GM18873 (cell line): ENCODE data around the gene HAND2.
A peak's percentile ranks its signal among the peaks of the same experiment; 100 is the strongest.

Experiments
- ATAC-seq: cut with Tn5 transposase; IDR thresholded peaks from one replicate; pipeline ENCODE4 v1.9.1; 2021; ENCODE audit warnings: mild to moderate bottlenecking, moderate library complexity, moderate number of reproducible peaks; ENCODE audit not compliant: unreplicated experiment, low FRiP score

HAND2 gene

DNA sequence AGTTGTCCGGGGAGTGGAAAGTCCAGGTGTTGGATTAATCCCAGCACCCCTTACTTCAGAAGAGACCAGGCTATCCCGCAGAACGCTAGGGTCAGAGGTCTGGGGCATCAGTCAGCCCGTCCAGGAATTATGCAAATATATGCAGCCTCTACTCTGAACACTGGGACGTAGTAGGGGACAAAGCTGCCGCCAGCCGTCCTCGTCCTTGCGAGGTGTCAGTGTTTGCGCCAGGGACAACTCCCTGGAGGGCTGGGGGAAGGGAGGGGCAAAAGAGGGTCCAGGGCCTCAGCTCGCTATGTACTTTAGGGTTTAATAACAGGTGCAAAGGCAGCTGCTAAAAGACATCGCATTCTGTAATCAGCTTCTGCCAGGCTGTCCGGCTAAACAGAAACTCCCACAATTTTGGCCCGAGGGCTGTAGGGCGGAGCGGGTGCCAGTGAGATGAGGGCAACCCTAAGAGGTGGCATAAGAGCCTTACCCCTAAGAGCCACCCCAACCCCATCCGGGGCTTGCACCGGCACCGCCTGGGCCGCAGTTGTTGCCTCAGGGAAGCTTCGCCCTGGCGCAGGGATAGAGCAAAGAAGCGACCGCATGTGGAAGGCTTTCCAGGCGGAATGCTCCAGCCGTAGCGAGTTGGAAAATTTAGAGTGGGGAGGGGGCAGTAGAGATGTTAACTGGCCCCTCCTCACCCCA, 8.4 kb downstream of the HAND2 start:
- ATAC-seq, result no peak

DNA sequence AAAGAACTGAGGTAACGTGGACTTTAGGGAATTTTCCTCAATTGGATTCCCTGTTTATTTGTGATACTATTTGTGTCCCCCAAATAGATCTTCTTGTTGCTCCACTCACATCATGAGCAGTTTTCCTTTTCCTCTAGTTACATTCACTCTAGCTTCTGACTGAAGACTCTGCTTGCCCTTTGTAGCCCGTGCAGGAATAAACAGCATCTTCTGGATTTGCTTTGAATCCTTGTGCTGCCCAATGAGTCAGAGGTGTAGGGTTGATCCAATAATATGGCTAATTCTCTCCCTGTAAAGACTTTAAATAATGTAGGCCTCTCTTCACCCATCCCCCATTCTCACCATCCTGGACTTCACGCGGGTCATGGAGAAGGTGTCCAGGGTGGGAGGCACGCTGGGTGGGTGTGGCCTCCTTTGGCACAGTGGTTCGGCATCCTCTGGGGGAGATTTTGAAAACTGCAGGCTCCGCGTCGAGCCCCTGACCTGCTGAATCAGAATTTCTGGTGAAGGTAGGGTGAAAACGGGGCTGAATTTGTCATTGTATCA, 9.0 kb downstream of the HAND2 start:
- no peak for ATAC-seq

DNA sequence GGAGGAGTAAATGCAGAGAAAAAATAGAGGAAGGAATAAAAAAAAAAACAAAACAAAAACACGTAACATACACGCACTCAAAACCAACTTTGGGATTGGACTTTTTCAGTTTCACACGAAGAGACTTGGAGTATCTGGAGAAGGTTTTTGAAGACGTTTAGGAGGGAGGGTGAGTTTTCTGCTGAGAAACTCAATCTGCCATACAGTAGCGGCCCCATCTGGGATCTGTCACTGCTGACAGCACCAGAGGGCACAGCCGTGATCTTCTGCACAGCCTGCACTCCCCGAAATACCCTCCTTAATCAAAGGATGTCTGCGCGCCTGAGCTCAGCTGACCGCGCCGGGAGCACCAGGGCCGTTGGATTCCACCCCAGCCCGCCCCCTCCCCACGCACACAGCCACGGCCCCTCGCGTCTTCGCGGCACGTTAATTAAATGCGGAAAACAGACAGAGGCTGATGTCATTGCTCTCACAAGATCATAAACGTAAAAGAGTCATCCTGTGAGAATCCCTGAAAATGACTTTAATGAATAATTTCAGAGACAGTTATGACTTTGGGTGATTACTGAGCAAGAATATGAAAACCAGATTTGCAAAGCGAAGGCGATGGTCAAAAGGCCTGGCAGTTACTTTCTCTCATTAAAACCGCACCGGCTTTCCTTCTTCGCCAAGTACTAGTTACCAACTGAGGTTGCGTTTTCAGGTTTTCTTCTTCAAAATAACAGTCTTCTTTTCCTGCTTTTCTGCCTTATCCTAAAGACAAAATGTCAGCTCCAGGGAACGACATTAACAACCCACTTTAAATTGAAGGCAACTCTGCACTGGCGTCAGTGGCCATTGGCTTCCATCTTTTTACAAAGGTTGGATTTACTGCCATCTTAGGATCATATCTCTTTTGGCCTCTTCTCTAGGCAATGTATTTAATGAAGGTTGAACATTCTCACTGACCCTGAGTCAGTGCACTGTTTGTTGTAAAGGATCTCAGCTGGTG, 10.6 kb downstream of the HAND2 start:
- no peak for ATAC-seq

DNA sequence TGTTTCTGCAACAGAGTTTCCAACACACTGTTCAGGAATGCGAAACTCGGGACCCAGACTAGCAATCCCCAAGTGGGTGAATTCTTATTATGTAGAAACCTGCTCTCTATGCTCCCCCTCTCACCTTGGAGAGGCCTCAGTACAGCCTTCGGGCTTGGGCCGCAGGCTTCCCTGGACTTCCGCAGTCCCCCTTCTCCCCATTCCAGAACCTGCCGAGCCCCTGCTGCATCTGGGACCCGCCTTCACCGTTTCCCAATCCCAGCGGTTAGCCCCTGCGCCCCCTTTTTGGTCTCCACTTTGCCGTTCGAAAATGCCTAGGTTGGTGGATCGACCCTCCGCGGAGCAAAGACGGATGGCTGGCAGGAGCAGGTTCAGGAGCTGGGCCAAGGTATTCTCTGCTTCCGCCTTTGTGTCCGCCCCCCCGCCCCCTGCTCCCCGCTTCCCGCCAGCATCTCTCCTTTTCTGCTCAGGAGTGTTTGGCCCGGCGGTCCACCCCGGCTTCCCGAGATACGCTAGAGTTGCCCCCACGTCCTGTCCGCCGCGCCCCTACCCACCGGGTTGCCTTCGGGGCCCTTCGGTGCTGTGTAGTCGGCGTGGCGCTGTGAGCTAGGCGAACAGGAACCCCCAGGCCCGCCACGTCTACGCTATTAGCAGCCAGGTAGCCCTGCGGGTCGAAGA, 11.5 kb downstream of the HAND2 start:
- no peak for ATAC-seq

DNA sequence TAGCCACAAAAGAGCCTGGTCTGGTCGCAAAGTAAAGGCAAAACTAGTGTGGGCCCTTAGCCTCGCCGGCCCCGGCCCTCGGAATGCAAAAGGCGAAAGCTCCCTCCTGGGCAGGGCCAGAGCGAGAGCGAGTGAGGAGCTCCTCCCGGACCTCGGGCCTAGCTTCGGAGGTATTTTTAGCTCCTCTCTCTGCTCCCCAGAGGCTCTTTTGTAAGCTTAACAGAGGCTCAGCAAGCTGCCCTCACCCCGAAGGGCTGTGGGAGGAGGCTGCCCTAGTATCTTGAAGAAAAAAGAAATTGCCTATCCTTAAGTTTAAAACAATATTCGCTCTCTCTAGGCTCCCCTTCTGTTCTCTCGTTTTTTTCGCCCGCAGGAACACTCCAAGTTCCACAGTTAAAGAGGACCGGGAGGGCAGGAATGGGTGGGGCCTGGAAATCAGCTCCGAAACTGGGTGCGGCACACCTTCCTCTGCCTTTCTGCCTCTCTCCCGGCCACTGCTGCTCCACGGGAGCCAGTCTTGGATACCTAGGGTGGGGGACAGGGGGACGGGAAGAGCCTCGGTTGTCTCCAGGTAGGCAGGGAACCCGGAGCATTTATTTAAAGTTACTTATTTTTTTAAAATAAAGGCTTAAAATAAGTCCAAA, 12.1 kb downstream of the HAND2 start:
- no peak for ATAC-seq

DNA sequence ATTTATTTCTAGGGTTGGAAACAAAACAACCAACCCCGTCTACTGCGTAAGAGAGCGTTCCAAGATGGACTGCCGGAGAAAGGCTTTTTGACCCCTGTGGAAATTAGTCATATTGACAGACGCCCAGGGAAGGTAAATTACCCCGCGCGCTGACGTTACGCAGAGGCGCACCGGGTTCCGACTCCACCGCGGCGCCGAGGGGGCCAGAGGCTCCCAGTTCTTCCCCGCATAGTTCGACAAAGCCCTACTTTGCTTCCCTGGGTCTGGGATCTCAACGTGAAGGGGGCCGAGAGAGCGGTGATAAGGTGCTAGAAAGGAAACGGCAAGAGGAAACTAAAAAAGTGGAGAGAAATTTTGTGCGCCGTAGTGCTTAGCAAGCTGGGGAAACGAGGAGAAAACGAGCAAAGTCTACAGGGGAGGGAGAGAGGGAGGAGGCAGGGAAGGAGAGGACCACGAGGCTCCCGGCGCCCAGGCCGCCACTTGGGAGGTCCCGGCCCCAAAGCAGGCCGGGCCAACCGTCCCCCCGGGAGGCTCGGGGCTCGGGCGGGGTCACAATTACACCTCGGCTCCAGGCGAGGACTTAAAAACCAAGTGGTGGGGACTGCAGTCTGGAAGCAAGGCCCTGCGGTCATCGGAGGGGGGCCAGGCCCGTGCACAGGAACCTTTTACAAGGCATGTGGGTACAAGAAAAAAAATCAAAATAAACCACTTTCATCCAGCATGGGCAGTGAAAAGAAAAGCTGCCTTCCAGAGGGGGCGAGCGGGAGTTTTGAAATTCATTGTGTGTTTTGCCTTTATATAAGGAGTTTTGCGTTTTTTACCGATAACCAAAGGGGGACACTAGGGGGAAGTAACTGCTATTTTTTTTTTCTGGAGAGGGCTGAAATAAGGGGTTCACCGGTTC, 13.2 kb downstream of the HAND2 start:
- ATAC-seq, result no peak

DNA sequence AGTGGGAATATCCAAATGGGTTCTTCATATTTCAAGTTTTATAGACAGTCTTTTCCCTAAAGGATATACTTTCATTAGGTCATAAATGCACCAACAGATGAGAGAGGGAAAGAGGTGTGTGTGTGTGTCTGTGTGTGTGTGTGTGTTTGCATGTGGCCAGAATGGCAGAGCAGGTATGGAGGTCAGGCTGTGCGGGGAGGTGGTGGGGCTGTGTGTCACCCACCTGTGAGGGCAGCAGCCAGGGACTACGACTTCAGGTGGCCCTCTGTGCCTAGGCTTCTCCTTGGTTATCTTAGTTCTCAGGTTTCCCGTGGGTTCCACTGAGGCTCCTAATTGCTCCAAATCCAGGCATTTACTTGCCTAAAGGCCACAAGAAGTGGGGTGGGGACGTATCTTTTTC, 14.6 kb downstream of the HAND2 start:
- ATAC-seq, result no peak

DNA sequence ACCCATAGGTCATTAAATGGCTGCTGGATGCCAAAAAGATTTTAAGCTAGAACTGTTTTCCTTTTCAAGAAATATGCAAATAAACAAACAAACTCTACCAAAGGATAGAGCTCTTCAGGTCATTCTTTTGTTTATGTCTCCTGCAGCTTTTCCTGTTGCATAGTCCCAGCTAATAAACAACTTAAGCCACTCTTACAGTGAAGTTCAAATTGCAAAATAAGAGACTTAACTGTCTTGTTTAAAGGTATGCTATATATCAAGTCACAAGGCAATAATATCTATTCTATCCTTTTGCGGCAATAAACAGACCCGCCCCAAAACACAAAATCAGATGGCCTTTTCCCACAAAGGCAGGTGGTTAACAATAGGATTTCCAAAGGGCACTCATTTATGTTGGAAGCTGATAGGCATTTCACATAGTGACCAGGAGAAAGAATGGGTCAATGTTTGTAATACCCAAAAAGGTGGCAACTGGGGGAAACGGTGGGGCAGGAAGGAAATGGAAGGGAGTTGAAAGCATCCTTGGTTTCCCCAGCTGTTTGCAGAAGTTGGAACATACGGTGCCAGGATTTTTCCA, 15.3 kb downstream of the HAND2 start:
- ATAC-seq, result no peak

DNA sequence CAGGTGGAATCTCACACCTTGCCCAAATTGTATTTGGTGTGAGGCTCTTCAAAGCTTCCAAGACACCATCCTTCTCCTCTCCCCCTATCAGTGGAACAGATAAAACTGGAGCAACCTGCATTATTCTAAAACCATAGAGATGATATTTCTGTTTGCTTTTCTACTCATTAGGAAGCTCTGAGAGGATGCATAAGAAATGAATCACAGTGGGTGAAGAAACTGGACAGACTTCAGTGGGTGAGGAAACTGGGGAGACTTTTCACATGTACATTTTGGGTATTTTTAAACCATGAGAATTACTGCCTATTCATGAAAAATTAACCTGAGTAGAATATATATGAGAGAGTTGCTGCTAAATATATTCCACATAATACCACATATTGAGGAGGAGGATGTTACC, 16.4 kb downstream of the HAND2 start:
- ATAC-seq, result no peak

DNA sequence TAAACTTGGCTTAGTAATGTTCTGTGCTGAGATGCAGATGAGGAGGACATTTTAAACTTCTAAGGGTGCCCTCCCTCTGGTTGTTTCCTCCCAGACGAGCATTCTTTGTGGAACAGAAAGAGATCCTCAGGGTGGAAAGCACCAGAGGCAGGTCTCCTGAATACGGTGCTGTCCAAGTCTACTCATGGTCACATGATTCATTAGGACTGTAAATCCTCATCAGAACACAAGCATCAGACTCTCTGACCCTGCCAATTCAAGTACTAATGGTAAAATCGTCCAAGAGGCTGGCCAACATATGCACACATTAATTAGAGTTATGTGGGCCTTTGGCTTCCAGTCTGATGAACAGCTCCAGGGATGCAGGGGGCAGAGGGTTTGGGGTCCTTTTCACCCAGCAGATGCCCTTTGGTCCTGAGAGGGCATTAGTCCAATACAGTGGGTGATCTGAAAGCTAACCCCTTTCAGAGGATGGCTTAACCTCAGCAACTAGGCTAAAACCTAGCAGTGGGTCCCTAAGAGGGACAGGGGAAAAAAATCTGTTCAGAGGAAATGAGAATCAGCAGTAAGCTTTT, 18.2 kb downstream of the HAND2 start:
- no peak for ATAC-seq

DNA sequence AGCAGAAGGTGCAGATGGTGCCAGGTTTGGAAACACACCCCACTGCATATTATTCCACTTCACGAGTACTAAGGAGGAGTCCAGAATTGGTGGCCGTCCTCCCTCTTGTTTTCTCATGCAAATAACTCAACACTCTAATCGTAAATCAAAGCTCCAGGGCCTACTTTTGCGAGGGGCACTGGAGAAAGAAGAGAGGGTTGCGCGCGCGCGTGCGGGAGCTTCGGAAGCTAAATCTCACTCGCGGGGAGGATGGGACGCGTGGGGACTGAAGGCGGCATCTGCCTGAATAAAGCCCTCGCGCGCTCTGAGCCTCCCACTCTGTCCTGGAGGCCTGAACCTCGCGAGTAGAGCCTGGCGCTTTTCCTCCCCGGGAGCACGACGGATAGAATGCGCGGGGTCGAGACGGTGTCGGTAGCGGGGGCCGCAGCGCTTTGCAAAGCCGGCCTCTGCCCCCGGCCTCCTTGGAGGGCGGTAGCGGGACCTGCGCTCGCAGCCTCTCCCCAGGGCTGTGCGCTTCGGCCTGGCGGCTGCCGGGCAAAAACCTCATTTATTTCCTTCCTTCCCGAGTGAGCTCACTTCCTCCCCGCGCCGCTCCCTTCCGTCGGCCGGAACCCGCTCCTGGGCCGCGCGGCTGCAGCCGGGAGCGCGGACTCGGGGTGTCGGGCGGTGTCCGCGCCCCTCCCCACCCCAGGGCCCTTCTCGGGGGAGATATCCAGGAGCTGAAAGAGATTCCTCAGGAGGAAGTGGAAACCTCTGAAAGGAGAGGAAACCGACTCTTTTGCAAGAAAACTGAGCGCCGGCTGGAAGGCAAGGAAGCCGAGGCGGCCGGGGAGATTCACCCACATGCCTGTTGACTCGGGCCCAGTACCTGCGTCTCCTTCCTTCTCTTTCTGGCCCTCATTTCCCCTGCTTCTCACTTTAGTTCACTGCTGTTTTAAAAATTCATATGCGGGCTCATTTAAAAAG, 20.7 kb downstream of the HAND2 start:
- no peak for ATAC-seq

DNA sequence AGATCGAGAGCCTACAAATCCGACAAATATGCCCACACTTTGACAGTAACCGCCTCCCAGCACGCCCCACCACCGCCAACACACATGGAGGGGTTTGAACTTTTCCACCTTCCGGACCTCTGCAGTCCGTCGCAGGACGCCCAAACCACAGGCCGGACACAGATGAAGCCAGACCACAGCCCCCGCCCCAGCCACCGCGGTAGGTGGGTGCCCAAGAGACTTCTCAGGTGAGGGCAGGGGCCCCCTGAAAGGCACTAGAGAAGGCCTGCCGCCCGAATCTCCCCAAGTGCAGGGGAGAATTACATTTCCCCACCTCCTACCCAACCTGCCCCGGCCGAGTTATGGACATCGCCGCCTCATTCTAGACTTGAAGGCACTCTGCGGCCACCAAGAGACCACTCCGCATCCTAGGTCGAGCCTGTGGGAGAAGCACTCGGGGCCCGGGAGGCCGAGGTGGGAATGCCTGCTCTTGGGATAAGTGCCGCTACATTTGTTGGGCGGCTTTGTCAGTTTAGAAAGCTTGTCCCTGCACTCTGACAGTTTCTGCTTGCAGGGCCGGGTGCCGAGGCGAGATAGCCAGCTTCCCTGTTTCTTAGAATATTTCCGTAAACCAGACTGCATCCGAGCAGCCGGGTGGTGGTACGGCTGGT, 21.5 kb downstream of the HAND2 start:
- no peak for ATAC-seq

DNA sequence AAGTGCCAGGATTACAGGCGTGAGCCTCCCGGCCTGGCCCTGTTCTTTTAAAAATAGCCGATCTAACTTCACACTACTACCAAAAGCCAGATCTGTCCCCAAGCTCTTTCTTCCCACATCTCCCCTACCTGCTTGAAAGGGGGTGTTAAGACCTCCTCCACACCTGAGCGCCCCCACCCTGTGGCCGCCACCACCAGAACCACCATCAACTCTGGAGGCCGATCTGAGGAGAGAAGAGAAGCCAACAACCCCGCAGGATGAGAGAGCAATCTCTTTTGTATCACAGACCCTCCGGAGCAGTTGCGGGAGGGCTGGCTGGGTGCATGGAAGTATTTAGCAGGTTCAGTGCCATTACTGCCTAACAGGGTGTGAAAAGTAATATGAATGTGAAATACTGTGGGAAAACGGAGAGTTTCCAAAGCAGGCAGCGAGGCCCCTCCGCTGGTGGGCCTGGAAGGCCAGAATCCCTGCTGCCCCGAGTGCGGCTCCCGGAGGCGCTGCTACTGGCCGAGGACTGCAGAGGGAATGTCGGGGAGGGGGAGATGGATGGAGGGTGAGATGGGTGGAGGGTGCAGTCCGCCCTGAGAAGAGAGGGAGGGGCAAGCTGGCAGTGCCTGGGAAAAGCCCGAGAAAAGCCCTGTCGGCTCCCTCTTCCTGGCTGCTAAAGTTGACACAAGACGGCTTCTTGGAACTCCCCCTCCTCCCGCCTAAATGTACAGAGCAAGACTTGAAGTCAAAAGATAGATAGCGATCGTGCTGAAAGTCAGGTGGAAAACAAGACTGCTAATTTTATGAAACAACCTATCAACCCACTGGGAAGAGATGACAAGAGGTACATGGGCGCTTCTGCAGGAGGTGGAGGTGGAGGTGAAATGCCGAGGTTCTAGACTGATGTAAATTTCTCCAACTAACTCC, 22.3 kb downstream of the HAND2 start:
- ATAC-seq, result no peak

DNA sequence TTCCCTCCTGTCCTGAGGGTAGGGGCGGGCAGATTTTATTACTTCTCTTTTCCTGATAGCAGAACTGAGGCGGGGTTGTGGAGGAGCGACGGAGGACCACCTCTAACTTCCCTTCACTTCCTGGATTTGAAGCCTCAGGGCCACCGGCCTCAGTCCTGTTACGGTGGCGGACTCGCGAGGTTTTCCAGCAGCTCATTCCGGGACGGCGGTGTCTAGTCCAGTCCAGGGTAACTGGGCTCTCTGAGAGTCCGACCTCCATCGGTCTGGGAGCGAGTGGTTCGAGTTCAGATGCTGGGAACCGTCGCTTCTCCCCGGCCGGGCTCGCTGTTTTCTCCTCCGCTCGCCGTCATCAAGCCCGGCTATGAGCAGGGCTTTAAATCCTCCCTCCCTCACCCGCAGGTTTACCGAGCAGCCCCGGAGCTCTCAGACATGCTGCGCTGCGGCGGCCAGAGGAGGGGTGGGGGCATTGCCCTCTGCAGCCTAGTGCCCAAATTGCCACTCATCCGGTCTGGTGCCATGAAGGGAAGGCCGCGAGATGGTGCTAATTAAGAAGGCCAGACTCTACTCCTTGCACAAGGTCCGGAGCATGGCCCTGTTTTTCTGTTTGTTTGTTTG, 23.3 kb downstream of the HAND2 start:
- ATAC-seq, result peak; percentile 23

DNA sequence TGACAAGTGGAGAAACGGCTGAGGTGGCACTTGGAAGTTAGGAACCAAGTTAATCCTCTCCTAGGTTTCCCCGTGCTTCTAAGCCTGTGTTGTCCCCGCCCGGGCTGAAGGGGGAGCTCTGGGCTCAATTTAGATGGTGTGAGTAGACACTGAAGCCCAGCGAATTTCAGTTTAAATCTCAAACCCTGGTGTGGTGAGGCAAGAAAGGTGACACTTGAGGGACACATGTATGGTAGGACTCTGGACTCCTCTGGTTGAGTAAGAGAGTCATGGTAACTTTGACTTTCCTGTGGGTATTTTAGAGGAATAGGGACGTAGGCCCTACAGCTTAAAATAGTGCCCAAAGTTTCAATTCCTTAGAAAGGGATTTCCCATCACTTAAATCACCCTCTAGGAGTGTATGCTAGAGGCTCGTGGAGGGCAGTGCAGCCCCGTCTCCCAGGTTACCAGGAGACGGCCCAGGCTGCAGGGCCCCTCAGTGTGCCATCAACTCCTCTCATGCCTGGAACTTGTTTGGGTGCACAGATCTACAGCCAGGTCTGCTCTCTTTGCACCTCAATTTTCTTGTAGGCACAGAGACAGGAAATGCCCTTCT, 24.0 kb downstream of the HAND2 start:
- peak; percentile 76 for ATAC-seq
